Tibial artery (tissue), 4 donors: ENCODE results near the gene POMT1.
"Not testable (repeated sequence)": the region's sequence is repeated elsewhere in the genome, so short reads cannot be mapped to it uniquely, and the experiment has no call there.

Experiments used
- DNase-seq, 2 donors: peaks; one replicate each; pipeline ENCODE4 v3.0.0-alpha.2; 2019
- H3K27ac ChIP-seq, 2 donors: fragments of 200-600 bp; sonication (generic) in 1 of 2; 1 replicate in 1 of 2; 2 replicates in 1 of 2; pipeline ENCODE4 v1.5.1; 2018 to 2019; ENCODE audit warnings: mild to moderate bottlenecking in 1 of 2
- H3K27me3 ChIP-seq, 2 donors: fragments of 200-600 bp; sonication (generic) in 1 of 2; one replicate each; pipeline versions ENCODE4 v1.5.1 to v1.6.0; 2016 to 2019
- H3K36me3 ChIP-seq, 3 donors: fragments of 200-600 bp; sonication (generic) in 2 of 3; one replicate each; pipeline ENCODE4 v1.5.1; 2016 to 2019; ENCODE audit warnings: mild to moderate bottlenecking in 2 of 3
- H3K4me1 ChIP-seq, 4 donors: fragments of 200-600 bp; sonication (generic) in 2 of 4; 1 replicate in 3 of 4; 2 replicates in 1 of 4; pipeline ENCODE4 v1.5.1; 2016 to 2019
- H3K4me3 ChIP-seq, 2 donors: fragments of 200-600 bp; sonication (generic) in 1 of 2; 1 replicate in 1 of 2; 2 replicates in 1 of 2; pipeline ENCODE4 v1.5.1; 2018 to 2019; ENCODE audit warnings: mild to moderate bottlenecking in 2 of 2
- H3K9me3 ChIP-seq, 3 donors: fragments of 200-600 bp; sonication (generic) in 1 of 3; one replicate each; pipeline ENCODE4 v1.5.1; 2016 to 2019
- intact Hi-C: fragments of 100-400 bp; cut with DNase I; formaldehyde crosslinking; loops from one replicate; pipeline ENCODE4 v1.15.0; 2023; ENCODE audit warnings: low total_unique reads
- TF ChIP-seq, protein P1 (sequence below), 2 experiments: fragments of 200-600 bp in 1 of 2; fragments of 450-650 bp in 1 of 2; IDR thresholded peaks; one replicate each; pipeline ENCODE4 v1.5.1; 2017 to 2019; ENCODE audit warnings: antibody characterized with exemption in 2 of 2, mild to moderate bottlenecking in 1 of 2, moderate library complexity in 1 of 2

Gene POMT1

DNA sequence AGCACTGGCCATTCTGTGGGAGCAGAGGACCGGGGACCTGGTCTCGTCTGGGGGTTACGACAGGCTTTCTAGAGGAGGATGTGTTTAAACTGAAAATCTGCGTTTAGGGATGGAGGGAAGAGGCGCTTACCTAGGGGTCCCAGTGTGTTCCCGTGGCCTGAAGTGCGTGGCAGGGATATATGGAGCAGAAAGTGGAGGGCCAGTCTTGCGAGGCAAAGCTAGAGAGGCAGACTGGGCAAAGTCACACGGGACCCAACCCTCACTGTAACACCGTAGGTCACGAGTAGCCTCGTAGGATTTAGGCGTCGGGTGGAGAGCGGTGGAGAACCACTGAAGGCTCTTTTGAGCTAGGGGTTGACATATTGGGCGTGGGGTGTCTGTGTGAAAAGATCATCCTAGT, 32.8 kb upstream of the POMT1 start:
- peaks cover 81 to 100% (median 100%) of the 10 kb centered on the region in 3 donors for H3K36me3 ChIP-seq
- no peak overlapping the region for H3K27ac ChIP-seq
- peak in 1 of 2 donors; percentile 42 for DNase-seq
- TF ChIP-seq, protein P1, sequence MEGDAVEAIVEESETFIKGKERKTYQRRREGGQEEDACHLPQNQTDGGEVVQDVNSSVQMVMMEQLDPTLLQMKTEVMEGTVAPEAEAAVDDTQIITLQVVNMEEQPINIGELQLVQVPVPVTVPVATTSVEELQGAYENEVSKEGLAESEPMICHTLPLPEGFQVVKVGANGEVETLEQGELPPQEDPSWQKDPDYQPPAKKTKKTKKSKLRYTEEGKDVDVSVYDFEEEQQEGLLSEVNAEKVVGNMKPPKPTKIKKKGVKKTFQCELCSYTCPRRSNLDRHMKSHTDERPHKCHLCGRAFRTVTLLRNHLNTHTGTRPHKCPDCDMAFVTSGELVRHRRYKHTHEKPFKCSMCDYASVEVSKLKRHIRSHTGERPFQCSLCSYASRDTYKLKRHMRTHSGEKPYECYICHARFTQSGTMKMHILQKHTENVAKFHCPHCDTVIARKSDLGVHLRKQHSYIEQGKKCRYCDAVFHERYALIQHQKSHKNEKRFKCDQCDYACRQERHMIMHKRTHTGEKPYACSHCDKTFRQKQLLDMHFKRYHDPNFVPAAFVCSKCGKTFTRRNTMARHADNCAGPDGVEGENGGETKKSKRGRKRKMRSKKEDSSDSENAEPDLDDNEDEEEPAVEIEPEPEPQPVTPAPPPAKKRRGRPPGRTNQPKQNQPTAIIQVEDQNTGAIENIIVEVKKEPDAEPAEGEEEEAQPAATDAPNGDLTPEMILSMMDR (IDR thresholded peaks at IDR 0.05), result no peak
- intact Hi-C loops, result loop anchor here (5.0 to 10.0 kb wide), 2 partner anchors 95 to 308 kb away; no protein-coding TSS in a partner anchor
- H3K4me1 ChIP-seq, result peaks cover 0 to 4% (median 2%) of the 10 kb centered on the region in 4 donors
- no peaks in the 10 kb centered on the region for H3K9me3 ChIP-seq
- no peaks in the 10 kb centered on the region for H3K27me3 ChIP-seq
- no peak overlapping the region for H3K4me3 ChIP-seq

- Histone ChIP-seq H3K27ac (no peak overlapping the region), H3K9me3 (no peaks in the 10 kb centered on the region), H3K4me1 (peaks cover 0 to 4% (median 2%) of the 10 kb centered on the region in 4 donors), H3K4me3 (no peak overlapping the region), H3K27me3 (no peaks in the 10 kb centered on the region), H3K36me3 (peaks cover 86 to 100% (median 100%) of the 10 kb centered on the region in 3 donors)
- TF ChIP-seq, protein P1 (IDR thresholded peaks at IDR 0.05), result no peak
- intact Hi-C loops, result loop anchor here (10.0 kb wide), 1 partner anchor 96 kb away; no protein-coding TSS in a partner anchor
- DNase-seq, result peak in 1 of 2 donors; percentile 44
Measured at GRCh38 chr9:131470581-131470991, 32.1 kb upstream of the POMT1 start.

- intact Hi-C loops, result loop anchor here (10.0 kb wide), 1 partner anchor 97 kb away; no protein-coding TSS in a partner anchor
- not testable (repeated sequence) for H3K4me3 ChIP-seq, DNase-seq, H3K27ac ChIP-seq, H3K9me3 ChIP-seq, H3K4me1 ChIP-seq, H3K27me3 ChIP-seq
- H3K36me3 ChIP-seq, result peaks cover 92 to 100% (median 100%) of the 10 kb centered on the region in 3 donors
Measured at GRCh38 chr9:131472085-131472484, 30.6 kb upstream of the POMT1 start.

DNA sequence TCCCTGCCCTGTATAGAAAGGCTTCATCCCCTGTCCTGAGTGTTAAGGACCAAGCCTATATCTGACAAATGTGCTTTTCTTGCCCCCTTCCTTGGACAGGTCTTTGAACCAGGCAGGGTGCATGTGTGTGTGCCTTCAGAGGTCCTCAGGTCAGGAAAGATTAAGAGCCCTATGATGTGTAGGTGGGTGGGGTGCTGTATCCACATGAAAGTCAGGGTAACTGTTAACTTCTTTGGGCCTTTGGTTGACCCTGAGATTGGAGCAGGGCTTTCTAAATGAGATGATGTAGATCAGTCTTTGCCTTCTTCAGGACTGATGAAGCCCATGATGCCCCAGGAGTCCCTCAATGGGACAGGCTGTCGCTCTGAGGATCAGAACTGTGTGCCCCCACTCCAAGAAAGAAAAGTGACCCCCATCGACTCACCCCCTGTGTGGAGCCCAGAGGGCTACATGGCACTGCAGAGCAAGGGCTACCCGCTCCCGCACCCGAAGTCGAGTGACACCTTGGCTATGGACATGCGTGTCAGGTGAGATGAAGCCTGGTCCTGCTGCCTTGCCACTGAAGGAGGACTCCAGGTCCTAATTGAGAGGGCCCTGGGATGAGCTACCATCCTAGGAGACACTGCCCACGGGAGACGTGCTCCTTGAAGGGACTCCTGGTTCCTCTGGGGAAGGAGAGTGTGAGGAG, 29.4 kb upstream of the POMT1 start:
- no peaks in the 10 kb centered on the region for H3K27me3 ChIP-seq
- H3K4me1 ChIP-seq, result peaks cover 0 to 4% (median 2%) of the 10 kb centered on the region in 4 donors
- TF ChIP-seq, protein P1 (IDR thresholded peaks at IDR 0.05), result no peak
- H3K27ac ChIP-seq, result no peak overlapping the region
- intact Hi-C loops, result loop anchor here (10.0 kb wide), 1 partner anchor 99 kb away; no protein-coding TSS in a partner anchor
- H3K4me3 ChIP-seq, result no peak overlapping the region
- no peaks in the 10 kb centered on the region for H3K9me3 ChIP-seq
- DNase-seq, result peak in 1 of 2 donors; percentile 42
- peaks cover 92 to 100% (median 100%) of the 10 kb centered on the region in 3 donors for H3K36me3 ChIP-seq

DNA sequence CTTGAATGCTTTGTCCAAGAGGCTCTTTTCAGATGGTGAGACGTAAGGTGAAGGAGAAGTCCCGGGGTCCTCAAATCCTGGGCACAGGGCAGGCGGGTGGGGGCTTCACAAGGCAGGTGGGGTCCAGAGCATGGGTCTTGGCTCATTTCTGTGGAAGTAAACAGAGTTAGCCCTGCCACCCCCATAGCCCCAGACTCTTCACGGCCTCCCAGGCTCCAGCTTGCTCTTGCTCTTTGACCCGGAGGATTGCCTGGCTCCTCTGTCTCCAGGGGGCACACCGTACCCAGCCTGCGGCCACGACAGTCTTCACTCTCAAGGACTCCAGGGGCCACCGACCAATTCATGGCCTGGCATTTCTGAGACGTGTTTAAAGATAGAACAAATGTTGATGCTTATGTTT, 28.8 kb upstream of the POMT1 start:
- Histone ChIP-seq H3K4me1 (peaks cover 0 to 4% (median 2%) of the 10 kb centered on the region in 4 donors), H3K4me3 (no peak overlapping the region), H3K9me3 (no peaks in the 10 kb centered on the region), H3K36me3 (peaks cover 89 to 100% (median 100%) of the 10 kb centered on the region in 3 donors), H3K27me3 (no peaks in the 10 kb centered on the region), H3K27ac (no peak overlapping the region)
- DNase-seq, result peak in 1 of 2 donors; percentile 52
- TF ChIP-seq, protein P1 (IDR thresholded peaks at IDR 0.05), result no peak
- intact Hi-C loops, result loop anchor here (10.0 kb wide), 1 partner anchor 99 kb away; no protein-coding TSS in a partner anchor

DNA sequence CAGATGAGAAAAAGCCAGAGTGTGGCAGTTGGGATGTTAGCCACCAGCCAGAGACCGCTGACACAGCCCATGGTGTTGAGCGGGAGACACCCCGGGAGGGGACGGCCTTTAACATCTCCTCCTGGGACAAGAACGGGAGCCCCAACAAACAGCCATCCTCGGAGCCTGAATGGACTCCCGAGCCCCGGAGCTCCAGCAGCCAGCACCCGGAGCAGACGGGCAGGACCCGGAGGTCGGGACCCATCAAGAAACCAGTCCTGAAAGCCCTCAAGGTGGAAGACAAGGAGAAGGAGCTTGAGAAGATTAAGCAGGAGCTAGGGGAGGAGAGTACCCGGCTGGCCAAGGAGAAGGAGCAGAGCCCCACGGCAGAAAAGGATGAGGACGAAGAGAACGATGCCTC, 28.0 kb upstream of the POMT1 start:
- H3K4me1 ChIP-seq, result no peaks in the 10 kb centered on the region
- TF ChIP-seq, protein P1 (IDR thresholded peaks at IDR 0.05), result no peak
- DNase-seq, result peak in 1 of 2 donors; percentile 55
- peaks cover 95 to 100% (median 100%) of the 10 kb centered on the region in 3 donors for H3K36me3 ChIP-seq
- no peaks in the 10 kb centered on the region for H3K9me3 ChIP-seq
- H3K27ac ChIP-seq, result no peak overlapping the region
- no peak overlapping the region for H3K4me3 ChIP-seq
- intact Hi-C loops, result loop anchor here (10.0 kb wide), 1 partner anchor 100 kb away; no protein-coding TSS in a partner anchor
- H3K27me3 ChIP-seq, result no peaks in the 10 kb centered on the region
